ENCODE data around the gene PBOV1.
A peak's percentile ranks its signal among the peaks of the same experiment; 100 is the strongest.

Gene PBOV1

DNA sequence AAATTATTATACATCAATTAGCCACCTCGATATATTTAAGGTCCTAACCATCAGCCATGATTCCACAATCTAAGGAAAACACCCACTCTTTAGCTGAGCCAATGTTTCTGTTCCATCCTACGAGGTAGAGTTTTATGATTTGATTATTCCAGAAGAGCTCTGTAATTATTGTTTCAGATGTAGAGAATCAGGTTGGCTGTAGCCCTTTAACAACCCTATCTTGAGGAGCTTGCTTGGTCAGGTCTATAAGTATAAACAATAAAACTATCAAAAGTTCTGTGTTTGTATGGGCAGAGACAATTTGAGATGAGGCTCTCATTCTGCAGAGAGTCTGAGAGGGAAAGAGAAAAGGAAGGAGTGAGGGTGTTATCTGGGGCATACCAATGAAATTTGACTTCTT lies at the start of gene PBOV1:
PBOV1 (minus strand) TSS at position 43 of the 400 bp plus-strand sequence. CDS start 96 bp downstream, outside the sequence.
- DNase-seq = no peak

- DNase-seq = no peak
Observed at GRCh38 chr6:138266095-138266494, 47.8 kb upstream of the PBOV1 start.

DNA sequence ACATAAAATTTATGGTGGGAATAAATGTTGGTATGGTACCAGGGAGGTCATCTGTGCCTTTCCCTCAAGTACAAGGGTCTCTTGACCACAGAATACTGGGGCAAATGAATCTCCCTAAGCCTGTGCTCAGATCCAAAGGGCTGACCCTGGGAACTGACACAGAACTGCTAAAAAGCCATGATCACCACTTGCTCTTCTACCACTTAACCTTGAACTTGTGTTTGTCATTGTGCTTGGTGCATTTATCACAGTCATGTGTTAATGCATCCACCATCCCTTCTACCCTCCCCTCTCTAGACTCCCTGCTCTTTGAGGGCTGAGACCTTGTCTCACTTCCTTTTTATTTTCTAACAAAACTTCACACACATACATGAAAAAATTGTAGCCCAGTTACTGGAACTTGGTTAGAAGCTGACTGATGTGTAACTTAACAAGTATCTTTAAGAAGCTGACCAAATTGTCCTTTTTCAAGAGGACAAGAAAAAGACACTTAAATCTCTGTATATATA lies 46.1 kb upstream of the PBOV1 start:
- DNase-seq = no peak

DNA sequence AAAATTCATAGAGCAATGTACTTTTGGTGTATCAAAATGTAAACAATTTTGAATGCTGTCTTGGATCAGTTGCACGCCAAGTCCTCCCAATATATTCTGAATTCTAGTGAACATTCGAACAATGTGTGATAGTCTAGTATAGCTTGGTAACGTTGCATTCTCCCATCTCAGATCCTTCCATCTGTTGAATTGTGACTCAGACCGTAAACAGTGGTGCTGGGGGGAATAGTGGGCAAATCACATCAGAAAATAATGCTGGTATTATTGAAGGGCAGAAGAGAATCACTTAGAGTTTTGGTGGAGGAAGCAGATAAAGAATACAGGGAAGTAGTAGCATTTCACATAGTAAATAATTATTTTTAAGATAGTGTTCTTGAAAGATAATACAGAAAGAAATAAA lies 45.7 kb upstream of the PBOV1 start:
- no peak for DNase-seq

DNA sequence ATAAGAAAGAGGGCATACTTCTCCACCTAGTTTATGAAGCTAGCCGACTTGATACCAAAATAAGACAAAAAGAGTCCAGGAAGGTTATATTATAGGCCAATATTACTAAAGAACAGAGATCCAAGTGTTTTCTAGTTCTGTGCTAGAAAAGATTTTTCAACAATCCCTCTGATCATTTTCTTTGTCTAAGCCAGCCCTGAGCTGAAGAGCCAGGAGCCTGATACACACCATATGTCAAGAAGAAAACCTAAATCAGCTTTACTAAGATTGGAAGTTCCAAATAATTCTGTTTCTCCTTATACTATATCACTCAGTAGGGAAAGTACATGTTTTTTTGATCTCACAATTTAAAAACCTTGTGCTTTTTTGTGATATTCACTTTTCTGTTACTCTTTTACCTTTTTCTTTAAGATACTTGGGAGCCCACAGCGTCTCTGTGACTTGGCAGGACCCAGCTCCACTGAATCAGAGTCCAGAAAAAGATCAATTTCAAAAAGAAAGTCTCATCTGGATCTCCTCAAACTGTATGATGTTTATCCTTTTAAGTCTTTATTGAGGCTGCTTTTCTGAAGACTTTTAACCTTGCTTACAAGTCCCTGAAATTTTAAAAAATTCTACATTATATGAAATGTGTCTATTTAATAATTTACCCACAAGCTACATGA lies 43.0 kb upstream of the PBOV1 start:
- DNase-seq = no peak

GRCh38 chr6:138258991-138259390 lies 40.7 kb upstream of the PBOV1 start:
- no peak for DNase-seq

- DNase-seq = no peak
Observed at GRCh38 chr6:138258197-138258596, 39.9 kb upstream of the PBOV1 start.

DNA sequence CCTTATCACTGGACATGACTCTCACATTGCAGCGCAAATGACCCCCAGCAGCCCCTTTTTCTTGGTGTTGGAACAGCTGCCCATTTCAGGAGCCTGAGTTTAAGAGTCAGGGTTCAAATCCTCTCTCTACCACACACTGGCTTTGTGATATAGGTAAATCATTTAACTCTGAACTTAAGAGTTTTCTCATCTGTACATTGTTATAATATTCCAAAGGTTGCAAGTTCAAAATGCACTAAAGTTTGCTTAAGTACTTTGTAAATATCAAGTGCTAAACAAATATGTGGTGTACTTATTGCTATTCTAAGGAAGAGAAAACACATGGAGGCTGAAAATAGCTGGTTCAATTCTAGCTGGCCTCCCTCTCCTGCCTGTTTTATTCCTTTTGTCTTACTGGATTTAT lies 39.3 kb upstream of the PBOV1 start:
- DNase-seq = no peak

DNA sequence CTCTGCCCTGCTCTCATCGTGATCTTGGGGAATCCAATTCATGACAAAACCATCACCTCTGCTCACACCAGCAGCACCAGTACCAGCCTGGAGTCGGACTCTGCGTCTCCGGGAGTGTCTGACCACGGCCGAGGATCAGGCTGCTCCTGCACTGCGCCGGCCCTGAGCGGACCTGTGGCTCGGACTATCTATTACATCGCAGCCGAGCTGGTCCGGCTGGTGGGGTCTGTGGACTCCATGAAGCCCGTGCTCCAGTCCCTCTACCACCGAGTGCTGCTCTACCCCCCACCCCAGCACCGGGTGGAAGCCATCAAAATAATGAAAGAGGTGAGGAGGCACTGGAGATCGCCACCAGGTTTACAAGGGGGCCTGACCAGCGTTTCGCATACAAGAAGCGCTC lies 37.2 kb upstream of the PBOV1 start:
- DNase-seq = no peak

- DNase-seq = no peak
Observed at GRCh38 chr6:138253731-138254130, 35.4 kb upstream of the PBOV1 start.

GRCh38 chr6:138250513-138251247 lies 32.4 kb upstream of the PBOV1 start:
- peak; percentile 67 for DNase-seq

- no peak for DNase-seq
Observed at GRCh38 chr6:138250053-138250452, 31.8 kb upstream of the PBOV1 start.

GRCh38 chr6:138248878-138249277 lies 30.6 kb upstream of the PBOV1 start:
- DNase-seq = peak; percentile 10

- DNase-seq = no peak
Observed at GRCh38 chr6:138248011-138248410, 29.7 kb upstream of the PBOV1 start.

- DNase-seq = no peak
Observed at GRCh38 chr6:138246650-138247440, 28.6 kb upstream of the PBOV1 start.

DNA sequence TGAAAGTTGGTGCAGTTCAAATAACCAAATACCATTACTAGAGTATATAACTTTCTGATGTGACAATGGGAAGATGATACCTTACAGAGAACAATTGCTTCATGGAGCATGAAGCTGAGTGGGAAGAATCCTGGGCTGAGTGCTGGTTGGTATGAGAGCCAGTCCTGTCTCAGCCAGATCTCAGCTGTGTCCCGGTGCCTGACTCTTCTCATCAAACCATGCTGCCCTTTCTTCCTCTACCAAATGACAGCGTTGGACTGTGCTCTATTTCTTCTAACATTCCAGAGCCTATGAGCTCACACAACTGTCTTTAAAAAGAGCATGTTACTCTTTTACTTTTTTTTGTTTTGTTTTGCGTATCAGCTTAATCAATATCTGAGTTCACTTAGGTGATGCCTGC lies 27.5 kb upstream of the PBOV1 start:
- no peak for DNase-seq

DNA sequence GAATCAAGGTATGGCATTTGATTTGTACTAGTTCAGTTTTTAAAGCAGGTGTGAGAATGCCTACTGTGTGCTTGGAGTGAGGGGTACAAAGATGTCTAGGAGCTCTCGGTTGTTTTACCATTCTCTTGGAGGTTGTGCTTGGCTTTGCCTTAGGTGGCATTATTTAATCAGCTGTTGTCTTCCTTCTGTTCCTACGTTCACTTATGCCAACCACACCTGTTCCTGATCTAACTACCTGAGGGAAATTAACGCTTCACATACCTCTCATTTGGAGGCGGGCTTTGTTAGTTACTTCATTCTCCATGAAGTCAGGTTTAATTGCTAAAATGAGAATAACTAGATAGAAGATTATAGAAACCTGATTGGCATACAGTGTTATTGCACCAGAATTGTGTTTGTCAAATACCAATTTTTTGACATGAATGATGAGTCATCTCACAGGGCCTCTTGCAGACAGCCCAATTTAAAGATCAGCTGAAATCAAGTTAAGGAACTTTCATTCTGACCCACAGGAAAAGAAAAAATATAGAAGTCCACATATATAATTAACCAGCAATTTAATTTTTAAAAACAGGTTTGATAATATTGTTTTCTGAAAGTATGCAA lies 24.8 kb upstream of the PBOV1 start:
- DNase-seq = no peak

DNA sequence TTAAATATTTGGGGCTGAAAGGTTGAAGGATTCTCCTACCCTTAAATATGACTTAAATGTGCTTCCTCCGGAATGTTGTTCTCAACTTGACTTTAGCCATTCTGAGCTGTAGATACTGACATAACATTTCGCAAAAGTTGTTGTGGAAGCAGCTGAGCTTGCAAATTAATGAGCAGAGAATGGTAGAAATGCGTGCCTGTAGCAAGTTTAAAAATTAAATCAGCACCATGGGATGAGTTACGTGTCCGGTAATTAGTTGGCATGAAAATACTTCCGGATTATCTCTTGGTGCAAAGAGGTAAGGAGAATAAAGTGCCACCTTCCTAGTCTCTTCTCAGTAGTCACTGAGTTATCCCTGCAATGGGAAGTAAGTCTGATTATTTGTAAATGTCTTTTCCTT lies 23.6 kb upstream of the PBOV1 start:
- no peak for DNase-seq

DNA sequence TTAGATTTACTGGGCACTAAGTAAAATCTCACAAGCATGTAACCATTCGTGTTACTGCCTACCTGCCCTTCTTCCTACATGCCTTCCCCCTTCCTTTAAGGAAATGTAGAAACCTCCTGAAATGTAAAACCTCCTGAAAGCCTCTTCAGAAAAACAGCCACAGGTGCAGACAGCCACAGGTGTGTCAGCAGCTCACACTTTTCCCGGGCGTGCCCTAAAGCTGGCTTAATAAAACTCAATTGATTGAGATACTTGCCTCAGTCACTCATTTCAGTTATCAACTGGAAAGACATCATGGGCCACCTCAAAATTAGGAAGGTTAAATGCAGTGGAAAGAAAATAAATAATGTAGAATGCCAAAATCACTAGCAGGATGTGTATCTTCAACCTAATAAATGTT lies 23.1 kb upstream of the PBOV1 start:
- DNase-seq = no peak

DNA sequence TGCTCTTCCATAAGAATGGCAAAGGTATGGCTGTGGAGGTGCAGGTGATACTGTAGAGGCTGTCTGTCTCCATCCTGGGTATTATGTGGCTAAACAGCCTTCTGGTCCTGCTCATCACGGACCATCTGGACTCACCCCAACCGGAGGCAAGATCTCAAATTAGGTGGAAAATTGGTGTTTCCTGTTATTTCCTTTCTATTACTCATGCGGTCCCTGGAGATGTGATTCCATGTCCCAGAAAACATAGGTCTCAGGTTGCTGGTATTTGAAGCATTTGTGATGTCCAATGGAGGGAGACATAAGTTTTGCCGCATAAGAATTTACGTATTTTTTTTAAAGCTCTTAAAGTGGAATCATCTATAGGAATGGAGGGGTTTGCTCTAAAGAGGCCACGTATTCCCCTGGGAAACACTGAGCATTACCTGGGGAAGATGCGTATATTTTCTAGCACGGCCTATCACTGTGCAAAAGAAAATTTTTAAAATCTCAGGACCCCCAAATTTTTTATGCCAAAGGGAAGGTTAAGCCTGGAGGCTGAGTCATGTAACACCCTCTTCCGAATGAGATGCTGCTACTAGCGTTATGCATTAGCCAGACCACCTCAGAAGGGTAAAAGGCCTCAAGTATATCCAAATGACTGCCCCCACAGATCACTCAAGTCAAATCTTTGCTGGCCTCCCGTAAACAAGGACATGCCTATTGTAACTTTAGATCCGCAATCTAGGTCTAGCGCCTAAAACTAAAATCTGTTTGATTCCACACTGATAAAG lies 22.4 kb upstream of the PBOV1 start:
- no peak for DNase-seq

DNA sequence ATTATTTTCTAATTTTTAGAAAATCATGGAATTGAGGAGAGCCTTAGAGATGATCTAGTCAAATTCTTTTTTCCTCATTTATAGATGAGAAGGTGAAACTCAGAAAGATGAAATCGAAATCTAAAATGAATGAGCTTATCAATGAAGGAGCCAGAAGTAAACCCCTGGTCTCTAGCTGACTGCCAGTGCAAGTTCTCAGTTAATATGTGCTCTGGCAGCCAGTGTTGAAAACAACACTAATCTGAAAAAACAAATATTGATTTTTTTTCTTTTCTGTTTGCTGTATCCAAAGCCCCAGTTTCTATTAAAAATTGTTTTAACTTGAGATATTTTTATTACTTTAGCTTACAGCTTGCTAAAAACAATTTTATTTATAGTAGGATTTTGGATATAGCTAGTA lies 21.5 kb upstream of the PBOV1 start:
- DNase-seq = no peak

GRCh38 chr6:138238368-138238767 lies 20.1 kb upstream of the PBOV1 start:
- no peak for DNase-seq

All from kidney glomerular epithelial cell (primary cell).